Transverse colon (tissue), 3 donors: ENCODE measurements around the gene CELSR3.

Experiments
- CTCF ChIP-seq, 5 experiments: fragments of 200-600 bp in 3 of 5; fragments of 450-650 bp in 2 of 5; sonication (generic) in 3 of 5; IDR thresholded peaks; 1 replicate in 2 of 5; 2 replicates in 3 of 5; pipeline ENCODE4 v1.5.1; 2016 to 2017; ENCODE audit warnings: antibody characterized with exemption in 5 of 5, inconsistent platforms in 3 of 5, mild to moderate bottlenecking in 2 of 5, moderate library complexity in 1 of 5
- POLR2A ChIP-seq: fragments of 450-650 bp; IDR thresholded peaks from one replicate; pipeline ENCODE4 v1.6.1; 2016; ENCODE audit warnings: antibody characterized with exemption, mild to moderate bottlenecking, moderate library complexity

GRCh38 chr3:48661501-48662144 is 1.1 kb downstream of the CELSR3 start:
- TF ChIP-seq CTCF (IDR thresholded peaks at IDR 0.05) (no peak), POLR2A (no peak)
